ENCODE measurements around the gene SLC7A6.

Gene SLC7A6

GRCh38 chr16:68328860-68329390 lies 64.6 kb downstream of the SLC7A6 start:
- no peak for DNase-seq (ENCODE audit: extremely low read depth, low read depth)
- H3K4me3 ChIP-seq (replicated peaks; ENCODE audit: low read depth, low read length) = no peak overlapping the region

GRCh38 chr16:68331879-68332410 lies 67.6 kb downstream of the SLC7A6 start:
- no peak overlapping the region for H3K4me3 ChIP-seq (replicated peaks; ENCODE audit: low read depth, low read length)
- DNase-seq (ENCODE audit: extremely low read depth, low read depth) = no peak
- no peak for TF ChIP-seq CTCF (IDR thresholded peaks at IDR 0.05; ENCODE audit: low read depth, low read length, missing control alignments)

More at GRCh38 chr16:68328860-68329390, 64.6 kb downstream of the SLC7A6 start:
- no peak for TF ChIP-seq CTCF (IDR thresholded peaks at IDR 0.05; ENCODE audit: low read depth, low read length, missing control alignments)

- no peak for DNase-seq (ENCODE audit: extremely low read depth, low read depth)
- no peak overlapping the region for H3K4me3 ChIP-seq (replicated peaks; ENCODE audit: low read depth, low read length)
- TF ChIP-seq CTCF (IDR thresholded peaks at IDR 0.05; ENCODE audit: low read depth, low read length, missing control alignments) = no peak
These were observed 68.2 kb downstream of the SLC7A6 start for GRCh38 chr16:68332411-68333121.

GRCh38 chr16:68335175-68335574 lies 70.8 kb downstream of the SLC7A6 start:
- DNase-seq (ENCODE audit: extremely low read depth, low read depth) = no peak
- H3K4me3 ChIP-seq (replicated peaks; ENCODE audit: low read depth, low read length) = no peak overlapping the region
- TF ChIP-seq CTCF (IDR thresholded peaks at IDR 0.05; ENCODE audit: low read depth, low read length, missing control alignments) = no peak

- no peak overlapping the region for H3K4me3 ChIP-seq (replicated peaks; ENCODE audit: low read depth, low read length)
- no peak for DNase-seq (ENCODE audit: extremely low read depth, low read depth)
- TF ChIP-seq CTCF (IDR thresholded peaks at IDR 0.05; ENCODE audit: low read depth, low read length, missing control alignments) = no peak
These were observed 74.2 kb downstream of the SLC7A6 start for GRCh38 chr16:68338326-68339119.

- no peak for TF ChIP-seq CTCF (IDR thresholded peaks at IDR 0.05; ENCODE audit: low read depth, low read length, missing control alignments)
- H3K4me3 ChIP-seq (replicated peaks; ENCODE audit: low read depth, low read length) = no peak overlapping the region
- DNase-seq (ENCODE audit: extremely low read depth, low read depth) = no peak
These were observed 74.9 kb downstream of the SLC7A6 start for GRCh38 chr16:68339214-68339613.
